ENCODE results near the gene FAM181A.

DNA sequence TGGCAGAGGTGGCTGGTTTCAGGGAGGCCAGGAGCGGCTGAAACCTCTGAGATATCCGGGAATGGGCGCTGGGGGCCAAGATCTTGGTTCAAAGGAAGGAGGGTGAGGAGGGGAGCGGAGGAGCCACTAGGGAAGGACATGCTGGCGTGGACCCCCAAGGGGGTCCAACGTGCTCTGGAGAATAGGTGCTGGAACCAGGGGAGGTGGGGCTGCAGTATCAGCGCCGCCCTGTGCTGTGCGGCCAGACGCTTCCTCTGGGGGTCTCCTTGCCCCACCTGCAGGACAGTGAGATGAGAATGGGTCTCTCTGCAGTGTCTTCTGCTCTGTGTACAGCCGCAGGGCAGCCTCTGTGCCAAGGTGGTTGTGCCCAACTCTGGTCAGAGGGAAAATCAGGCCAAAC lies 2.5 kb downstream of the FAM181A start:
- TF ChIP-seq, protein P1, sequence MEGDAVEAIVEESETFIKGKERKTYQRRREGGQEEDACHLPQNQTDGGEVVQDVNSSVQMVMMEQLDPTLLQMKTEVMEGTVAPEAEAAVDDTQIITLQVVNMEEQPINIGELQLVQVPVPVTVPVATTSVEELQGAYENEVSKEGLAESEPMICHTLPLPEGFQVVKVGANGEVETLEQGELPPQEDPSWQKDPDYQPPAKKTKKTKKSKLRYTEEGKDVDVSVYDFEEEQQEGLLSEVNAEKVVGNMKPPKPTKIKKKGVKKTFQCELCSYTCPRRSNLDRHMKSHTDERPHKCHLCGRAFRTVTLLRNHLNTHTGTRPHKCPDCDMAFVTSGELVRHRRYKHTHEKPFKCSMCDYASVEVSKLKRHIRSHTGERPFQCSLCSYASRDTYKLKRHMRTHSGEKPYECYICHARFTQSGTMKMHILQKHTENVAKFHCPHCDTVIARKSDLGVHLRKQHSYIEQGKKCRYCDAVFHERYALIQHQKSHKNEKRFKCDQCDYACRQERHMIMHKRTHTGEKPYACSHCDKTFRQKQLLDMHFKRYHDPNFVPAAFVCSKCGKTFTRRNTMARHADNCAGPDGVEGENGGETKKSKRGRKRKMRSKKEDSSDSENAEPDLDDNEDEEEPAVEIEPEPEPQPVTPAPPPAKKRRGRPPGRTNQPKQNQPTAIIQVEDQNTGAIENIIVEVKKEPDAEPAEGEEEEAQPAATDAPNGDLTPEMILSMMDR (IDR thresholded peaks at IDR 0.05) = no peak
- TF ChIP-seq EP300 (IDR thresholded peaks at IDR 0.05) = no peak
- no peak for TF ChIP-seq POLR2A (IDR thresholded peaks at IDR 0.05)
